Esophagus (tissue), 2 donors: ENCODE results near the gene FRZB. TPM values are rescaled to one million over a fixed set of nuclear protein-coding genes. Genes with fewer than 3 reads are reported as not detected.
"Not testable (repeated sequence)": the region's sequence is repeated elsewhere in the genome, so short reads cannot be mapped to it uniquely, and the experiment has no call there.

Experiments used
- H3K27ac ChIP-seq, 2 donors: one replicate each; pipeline ENCODE4 v1.5.1; 2013; ENCODE audit warnings: low read depth in 2 of 2, mild to moderate bottlenecking in 2 of 2, inconsistent platforms in 1 of 2, low read length in 1 of 2, moderate library complexity in 1 of 2
- H3K27me3 ChIP-seq, 2 donors: one replicate each; pipeline ENCODE4 v1.6.1; 2013; ENCODE audit warnings: low read length in 2 of 2, control low read depth in 1 of 2, mild to moderate bottlenecking in 1 of 2; ENCODE audit not compliant: insufficient read depth in 2 of 2, control insufficient read depth in 1 of 2
- H3K36me3 ChIP-seq, 2 donors: one replicate each; pipeline ENCODE4 v1.6.1; 2013; ENCODE audit warnings: low read length in 1 of 2; ENCODE audit not compliant: control insufficient read depth in 2 of 2, insufficient read depth in 2 of 2
- H3K4me1 ChIP-seq, 2 donors: one replicate each; pipeline ENCODE4 v1.6.1; 2013; ENCODE audit warnings: low read length in 1 of 2; ENCODE audit not compliant: control insufficient read depth in 2 of 2, insufficient read depth in 2 of 2
- H3K4me3 ChIP-seq, 2 donors: one replicate each; pipeline ENCODE4 v1.5.1; 2013; ENCODE audit warnings: low read length in 2 of 2, mild to moderate bottlenecking in 2 of 2, low read depth in 1 of 2, moderate library complexity in 1 of 2
- H3K9me3 ChIP-seq, 2 donors: one replicate each; pipeline ENCODE4 v1.6.1; 2013; ENCODE audit warnings: mild to moderate bottlenecking in 2 of 2, low read depth in 1 of 2, low read length in 1 of 2, moderate library complexity in 1 of 2; ENCODE audit not compliant: control insufficient read depth in 2 of 2, insufficient read depth in 1 of 2
- WGBS, 2 donors: extraction: QIAGEN DNeasy Blood & Tissue Kit; methylation state at CpG; one replicate each; pipeline ENCODE4 v1.1.7; 2013; 5-methylcytosine and 5-hydroxymethylcytosine counted together
- polyA plus RNA-seq, 2 donors: library from polyadenylated mRNA; stranded (reverse); fragments of 200-250 nt; gene quantifications; one replicate each; pipeline ENCODE4 v1.2.3, GENCODE V29; 2013
- donor health status: healthy with polysubstance abuse.
- donor health status: Bipolar disorder and iron deficiency.

The FRZB gene
- polyA plus RNA-seq, 2 donors: 1.2 to 1.3 TPM

DNA sequence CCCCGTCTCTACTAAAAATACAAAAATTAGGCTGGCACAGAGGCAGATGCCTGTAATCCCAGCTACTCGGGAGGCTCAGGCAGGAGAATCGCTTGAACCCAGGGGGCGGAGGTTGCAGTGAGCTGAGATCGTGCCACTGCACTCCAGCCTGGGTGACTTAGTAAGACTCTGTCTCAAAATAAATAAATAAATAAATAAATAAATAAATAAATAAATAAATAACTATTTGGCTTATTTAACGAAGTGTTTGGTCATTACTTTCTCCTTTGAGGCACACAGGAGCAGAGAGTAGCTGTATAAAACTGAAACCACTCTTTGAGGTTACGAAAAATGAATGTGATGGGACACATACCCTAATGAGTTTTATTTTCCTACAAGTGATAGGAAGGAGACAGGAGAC, 26.6 kb upstream of the FRZB start:
- H3K27ac ChIP-seq, H3K27me3 ChIP-seq, H3K4me1 ChIP-seq, H3K4me3 ChIP-seq, H3K9me3 ChIP-seq, H3K36me3 ChIP-seq: not testable (repeated sequence)
- WGBS, 2 donors: 91 to 93% methylated on average over 7 of the region's 7 CpGs

DNA sequence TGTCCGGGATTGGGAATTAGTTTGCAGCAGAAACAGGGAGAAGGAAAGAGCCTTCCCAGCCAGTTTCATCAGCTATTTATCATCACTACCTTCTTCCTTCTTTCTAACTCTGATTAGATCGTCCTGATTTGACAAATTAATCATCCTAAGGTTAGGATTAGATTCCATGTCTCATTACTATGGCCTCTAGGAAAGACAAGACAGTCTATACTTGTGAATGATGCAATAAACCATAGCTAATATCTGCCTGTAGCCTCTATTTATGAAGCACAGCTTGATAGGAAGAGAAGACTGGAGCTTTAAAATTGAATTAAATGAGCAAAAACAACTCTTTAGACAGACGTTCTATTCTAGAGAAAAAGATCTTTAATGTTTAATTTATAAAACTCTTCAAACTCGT, 25.2 kb upstream of the FRZB start:
- Histone ChIP-seq H3K27ac (no peak overlapping the region), H3K9me3 (no peaks in the 10 kb centered on the region), H3K4me3 (no peak overlapping the region), H3K4me1 (no peaks in the 10 kb centered on the region), H3K27me3 (no peaks in the 10 kb centered on the region), H3K36me3 (no peaks in the 10 kb centered on the region)
- WGBS, 2 donors: 62% methylated on average over 4 of the region's 4 CpGs

GRCh38 chr2:182890773-182891378, 24.4 kb upstream of the FRZB start:
- no peak overlapping the region for H3K27ac ChIP-seq
- no peaks in the 10 kb centered on the region for H3K36me3 ChIP-seq
- H3K9me3 ChIP-seq: no peaks in the 10 kb centered on the region
- no peak overlapping the region for H3K4me3 ChIP-seq
- no peaks in the 10 kb centered on the region for H3K4me1 ChIP-seq
- 60 to 67% methylated on average over 3 of the region's 3 CpGs for WGBS, 2 donors
- H3K27me3 ChIP-seq: no peaks in the 10 kb centered on the region

DNA sequence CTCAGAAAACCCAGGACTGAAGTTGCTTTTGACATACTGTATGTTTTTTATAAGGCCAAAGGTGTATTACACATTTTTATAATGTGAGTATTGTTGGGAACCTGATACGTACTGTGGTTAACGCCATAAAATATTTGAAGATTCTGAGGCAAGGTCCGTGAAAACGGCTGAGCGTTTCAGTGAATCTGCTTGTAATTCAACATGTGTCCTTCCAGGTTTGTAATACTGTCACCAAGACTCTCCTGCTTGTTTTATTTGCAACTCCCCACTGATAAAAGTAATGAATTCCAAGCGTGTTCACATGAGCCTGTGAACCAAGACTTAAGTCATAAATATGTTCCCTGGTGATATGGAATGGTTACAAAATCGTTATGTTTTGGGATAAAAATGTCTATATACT, 23.9 kb upstream of the FRZB start:
- Histone ChIP-seq H3K4me3 (no peak overlapping the region), H3K9me3 (no peaks in the 10 kb centered on the region), H3K4me1 (no peaks in the 10 kb centered on the region), H3K36me3 (no peaks in the 10 kb centered on the region), H3K27me3 (no peaks in the 10 kb centered on the region), H3K27ac (no peak overlapping the region)
- WGBS, 2 donors: 87% methylated on average over 7 of the region's 7 CpGs

GRCh38 chr2:182887753-182888415, 21.4 kb upstream of the FRZB start:
- no peaks in the 10 kb centered on the region for H3K9me3 ChIP-seq
- H3K27ac ChIP-seq: no peak overlapping the region
- no peak overlapping the region for H3K4me3 ChIP-seq
- H3K4me1 ChIP-seq: no peaks in the 10 kb centered on the region
- H3K36me3 ChIP-seq: no peaks in the 10 kb centered on the region
- H3K27me3 ChIP-seq: no peaks in the 10 kb centered on the region
- WGBS, 2 donors: 84 to 85% methylated on average over 4 of the region's 4 CpGs

GRCh38 chr2:182887093-182887492, 20.7 kb upstream of the FRZB start:
- Histone ChIP-seq H3K36me3 (no peaks in the 10 kb centered on the region), H3K4me1 (no peaks in the 10 kb centered on the region), H3K27me3 (no peaks in the 10 kb centered on the region), H3K9me3 (no peaks in the 10 kb centered on the region), H3K27ac (no peak overlapping the region), H3K4me3 (no peak overlapping the region)
- 66 to 70% methylated on average over 6 of the region's 6 CpGs for WGBS, 2 donors

- Histone ChIP-seq H3K27me3 (no peaks in the 10 kb centered on the region), H3K4me3 (no peak overlapping the region), H3K9me3 (no peaks in the 10 kb centered on the region), H3K4me1 (no peaks in the 10 kb centered on the region), H3K36me3 (no peaks in the 10 kb centered on the region), H3K27ac (no peak overlapping the region)
- WGBS, 2 donors: 80 to 98% methylated on average over 1 of the region's 1 CpG
These were observed 19.3 kb upstream of the FRZB start for GRCh38 chr2:182885771-182886170.

DNA sequence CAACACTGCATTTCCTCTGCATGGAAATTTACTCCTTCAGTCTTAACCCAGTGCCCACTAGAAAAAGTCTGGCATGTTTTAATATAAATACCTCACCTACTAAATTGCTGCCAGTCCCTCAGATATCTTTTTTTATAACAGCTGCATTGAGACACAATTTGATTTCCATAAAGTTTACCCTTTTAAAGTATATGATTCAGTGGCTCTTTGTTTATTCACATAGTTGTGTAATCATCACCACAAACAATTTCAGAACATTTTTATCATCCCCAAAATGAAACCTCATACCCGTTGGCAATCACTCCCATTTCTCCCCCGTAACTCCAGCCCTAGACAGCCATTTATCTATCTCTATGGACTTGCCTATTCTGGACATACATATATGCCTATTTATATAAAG, 17.0 kb upstream of the FRZB start:
- no peaks in the 10 kb centered on the region for H3K27me3 ChIP-seq
- no peaks in the 10 kb centered on the region for H3K36me3 ChIP-seq
- 68 to 79% methylated on average over 2 of the region's 2 CpGs for WGBS, 2 donors
- H3K9me3 ChIP-seq: no peaks in the 10 kb centered on the region
- H3K27ac ChIP-seq: no peak overlapping the region
- H3K4me3 ChIP-seq: no peak overlapping the region
- no peaks in the 10 kb centered on the region for H3K4me1 ChIP-seq

DNA sequence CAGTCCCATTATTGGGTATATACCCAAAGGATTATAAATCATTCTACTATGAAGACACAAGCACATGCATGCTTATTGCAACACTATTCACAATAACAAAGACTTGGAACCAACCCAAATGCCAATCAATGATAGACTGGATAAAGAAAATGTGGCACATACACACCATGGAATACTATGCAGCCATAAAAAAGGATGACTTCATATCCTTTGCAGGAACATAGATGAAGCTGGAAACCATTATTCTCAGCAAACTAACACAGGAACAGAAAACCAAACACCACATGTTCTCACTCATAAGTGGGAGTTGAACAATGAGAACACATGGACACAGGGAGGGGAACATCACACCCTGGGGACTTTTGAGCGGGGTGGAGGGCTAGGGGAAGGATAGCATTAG, 13.7 kb upstream of the FRZB start:
- H3K4me3 ChIP-seq, H3K4me1 ChIP-seq, H3K36me3 ChIP-seq, H3K27ac ChIP-seq, H3K27me3 ChIP-seq, H3K9me3 ChIP-seq: not testable (repeated sequence)
- WGBS, 2 donors: 88 to 100% methylated on average over 1 of the region's 1 CpG

DNA sequence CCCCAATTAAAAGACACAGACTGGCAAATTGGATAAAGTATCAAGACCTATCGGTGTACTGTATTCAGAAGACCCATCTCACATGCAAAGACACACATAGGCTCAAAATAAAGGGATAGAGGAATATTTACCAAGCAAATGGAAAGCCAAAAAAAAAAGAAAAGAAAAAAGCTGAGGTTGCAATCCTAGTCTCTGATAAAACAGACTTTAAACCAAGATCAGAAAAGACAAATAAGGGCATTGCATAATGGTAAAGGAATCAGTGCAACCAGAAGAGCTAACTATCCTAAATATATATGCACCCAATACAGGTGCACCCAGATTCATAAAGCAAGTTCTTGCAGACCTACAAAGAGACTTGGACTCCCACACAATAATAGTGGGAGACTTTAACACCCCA, 10.2 kb upstream of the FRZB start:
- H3K4me1 ChIP-seq, H3K27ac ChIP-seq, H3K4me3 ChIP-seq, H3K9me3 ChIP-seq, H3K27me3 ChIP-seq, H3K36me3 ChIP-seq: not testable (repeated sequence)
- 78 to 85% methylated on average over 1 of the region's 1 CpG for WGBS, 2 donors
